Stimulated activated naive CD4-positive, alpha-beta T cell treated with Interleukin-2 at 50 U/mL for 16 hours (primary cell): Measurements from ENCODE around the gene PDE10A.
"Not testable (repeated sequence)": the region's sequence is repeated elsewhere in the genome, so short reads cannot be mapped to it uniquely, and the experiment has no call there.

Experiments
- DNase-seq: peaks from one replicate; lab custom pipeline; 2025; lab: John Stamatoyannopoulos, UW

PDE10A gene

DNA sequence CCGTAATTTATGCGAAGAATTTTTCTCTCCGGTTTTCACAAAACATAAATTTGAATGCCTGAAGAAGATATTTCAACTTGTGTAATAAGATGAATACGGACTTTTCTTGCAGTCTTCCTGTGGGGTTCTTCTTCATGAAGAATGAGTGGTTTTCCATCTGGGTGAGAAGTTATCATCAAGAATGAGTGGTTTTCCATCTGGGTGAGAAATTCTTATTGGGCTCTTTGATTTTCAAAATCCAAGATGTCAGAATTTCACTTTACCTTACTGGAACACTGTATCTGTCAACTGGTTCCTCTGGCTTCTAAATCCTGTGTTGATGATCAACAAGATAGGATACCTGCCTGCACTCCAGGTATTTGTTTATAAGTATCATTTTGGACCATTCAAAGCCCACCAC lies 193.6 kb downstream of the PDE10A start:
- DNase-seq, result no peak

DNA sequence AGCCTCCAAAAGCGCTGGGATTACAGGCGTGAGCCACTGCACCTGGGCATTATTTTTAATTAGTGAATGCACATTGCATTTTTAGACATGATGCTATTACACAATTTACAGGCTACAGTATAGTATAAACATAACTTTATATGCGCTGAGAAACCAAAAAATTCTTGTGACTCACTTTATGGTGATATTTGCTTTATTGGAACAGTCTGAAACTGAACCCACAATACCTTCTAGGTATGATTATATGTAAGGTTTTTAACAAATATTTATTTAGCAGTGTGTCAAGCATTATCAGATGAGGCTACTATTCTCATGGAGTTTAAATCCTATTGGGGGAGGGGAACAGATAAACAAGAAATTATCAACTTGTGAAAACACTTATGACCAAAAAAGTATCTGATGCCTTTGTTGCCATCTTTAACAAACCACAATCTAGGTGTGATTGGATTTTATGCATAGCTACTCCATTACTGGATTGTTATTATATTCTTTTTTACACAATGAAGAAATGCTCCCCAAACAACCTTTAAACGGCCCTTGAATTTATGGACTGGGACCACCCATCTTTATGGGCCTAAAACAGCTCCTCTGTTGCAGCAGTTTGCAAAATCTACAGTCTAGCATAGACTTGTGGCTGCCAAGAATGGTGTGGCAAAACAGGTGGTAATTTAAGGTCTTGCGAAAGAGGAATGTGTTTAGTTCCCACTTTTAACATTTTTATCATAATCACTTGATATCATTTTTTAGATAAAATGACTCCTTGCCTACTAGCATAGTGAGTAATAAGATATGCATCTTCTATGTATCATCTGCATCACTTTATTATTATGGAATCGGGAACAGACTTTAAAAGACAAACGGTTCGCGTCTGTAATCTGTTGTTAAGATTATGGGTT lies 194.5 kb downstream of the PDE10A start:
- no peak for DNase-seq

DNA sequence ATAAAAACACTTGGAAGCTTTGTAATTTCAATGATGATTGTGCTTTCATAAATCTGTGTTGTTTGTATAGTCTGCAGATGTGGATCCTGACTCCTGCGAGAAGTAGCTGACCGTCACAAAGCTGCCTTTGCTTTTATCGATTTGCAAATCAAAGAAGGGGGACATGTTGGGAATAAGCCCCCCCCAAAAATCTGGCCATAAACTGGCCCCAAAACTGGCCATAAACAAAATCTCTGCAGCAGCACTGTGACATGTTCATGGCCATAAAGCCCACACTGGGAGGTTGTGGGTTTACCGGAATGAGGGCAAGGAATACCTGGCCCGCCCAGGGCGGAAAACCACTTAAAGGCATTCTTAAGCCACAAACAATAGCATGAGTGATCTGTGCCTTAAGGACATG lies 199.5 kb downstream of the PDE10A start:
- not testable (repeated sequence) for DNase-seq

DNA sequence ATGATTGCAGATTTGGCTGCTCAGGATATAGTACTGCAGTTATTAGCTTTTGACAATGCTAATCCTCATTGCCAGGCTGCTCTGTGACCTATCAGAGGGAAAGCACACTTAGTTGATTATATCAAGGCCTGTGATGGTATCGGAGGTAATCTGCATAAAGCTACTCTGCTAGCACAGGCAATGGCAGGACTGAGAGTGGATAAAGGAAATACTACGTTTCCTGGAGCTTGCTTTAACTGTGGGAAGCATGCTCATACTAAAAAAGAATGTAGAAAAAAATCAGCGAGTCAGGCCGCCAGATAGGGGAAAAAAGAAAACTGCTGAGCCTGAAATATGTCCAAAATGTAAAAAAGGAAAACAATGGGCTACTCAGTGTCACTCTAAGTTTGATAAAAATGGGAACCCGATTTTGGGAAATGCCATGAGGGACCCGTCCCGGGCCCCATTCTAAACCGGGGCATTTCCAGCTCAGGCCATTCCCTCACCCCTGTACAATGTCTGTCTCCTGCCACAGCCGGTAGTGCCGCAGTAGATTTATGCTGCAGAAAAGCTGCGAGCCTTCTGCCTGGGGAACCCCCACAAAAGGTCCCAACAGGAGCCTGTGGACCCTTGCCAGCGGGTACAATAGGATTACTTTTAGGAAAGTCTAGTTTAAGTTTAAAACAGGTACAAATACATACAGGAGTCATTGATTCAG lies 203.3 kb downstream of the PDE10A start:
- not testable (repeated sequence) for DNase-seq

DNA sequence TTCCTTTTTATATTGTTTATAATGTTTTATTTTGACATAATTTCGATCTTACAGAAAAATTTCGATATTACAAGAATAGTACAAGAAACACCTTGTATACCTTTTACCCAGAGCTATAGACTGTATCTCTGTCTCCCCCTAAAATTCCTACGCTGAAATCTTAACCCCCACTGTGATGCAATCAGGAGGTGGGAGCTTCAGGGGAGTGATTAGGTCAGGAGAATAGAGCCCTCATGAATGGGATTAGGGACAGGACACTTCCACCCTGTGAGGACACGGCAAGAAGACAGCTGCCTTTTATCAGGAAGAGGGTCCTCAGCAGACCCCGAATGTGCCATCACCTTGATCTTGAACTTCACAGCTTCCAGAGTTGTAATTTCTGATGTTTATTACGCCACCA lies 204.9 kb downstream of the PDE10A start:
- no peak for DNase-seq

DNA sequence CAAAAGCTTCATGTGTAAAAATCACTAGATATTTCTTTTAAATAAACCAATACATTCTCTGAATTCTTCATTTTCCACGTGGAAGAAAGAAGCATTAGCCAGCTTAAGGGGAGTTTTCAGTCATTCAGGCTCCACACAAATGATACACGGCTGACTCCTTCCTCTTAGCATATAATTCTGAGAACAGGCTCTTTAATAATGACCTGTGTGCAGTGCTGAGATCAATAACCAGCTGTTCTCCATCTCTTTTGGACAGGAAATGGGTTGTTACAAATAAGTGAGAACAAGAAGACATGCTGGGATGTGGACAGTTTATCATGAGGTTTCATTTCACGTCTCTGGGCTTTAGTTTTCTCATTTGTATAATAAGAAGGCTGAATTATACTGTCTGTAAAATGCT lies 206.8 kb downstream of the PDE10A start:
- DNase-seq, result no peak

DNA sequence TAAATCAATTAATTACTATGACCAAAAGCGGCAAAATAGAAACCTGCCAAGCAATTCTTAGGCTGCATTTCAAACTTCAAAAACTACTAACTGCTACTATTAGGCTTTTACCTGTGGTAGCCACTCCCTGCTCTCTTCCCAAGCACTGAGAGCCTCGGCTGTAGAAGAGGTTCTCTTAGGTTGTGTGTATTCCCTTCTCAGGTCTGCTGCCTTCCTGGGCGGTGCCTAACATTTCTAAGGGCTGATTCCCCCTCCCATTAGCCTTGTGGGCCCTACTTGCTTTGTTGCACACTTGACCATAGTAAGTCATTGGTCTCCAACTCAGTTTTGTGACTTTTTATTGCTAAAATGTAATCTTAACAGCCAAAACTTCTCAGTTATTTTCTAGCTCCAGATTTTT lies 207.6 kb downstream of the PDE10A start:
- DNase-seq, result no peak

DNA sequence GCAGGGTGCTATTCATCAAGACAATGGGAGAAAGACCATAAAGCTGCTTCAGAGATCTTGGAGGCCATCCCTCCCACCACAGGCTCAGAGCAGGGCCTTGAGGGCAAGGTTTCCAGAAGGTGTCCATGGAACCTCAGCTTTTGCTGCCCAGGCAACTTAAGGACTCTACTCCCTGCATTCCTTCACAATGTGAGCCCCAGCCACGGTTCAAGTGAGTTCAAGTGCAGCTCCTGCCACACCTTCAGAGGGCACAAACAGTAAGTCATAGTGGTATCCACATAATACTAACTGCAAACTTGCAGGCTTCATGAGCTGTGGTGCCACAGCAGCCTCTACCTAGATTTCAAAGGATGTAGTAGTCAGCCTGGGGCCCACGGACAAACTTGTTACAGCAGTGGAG lies 209.6 kb downstream of the PDE10A start:
- DNase-seq, result no peak

DNA sequence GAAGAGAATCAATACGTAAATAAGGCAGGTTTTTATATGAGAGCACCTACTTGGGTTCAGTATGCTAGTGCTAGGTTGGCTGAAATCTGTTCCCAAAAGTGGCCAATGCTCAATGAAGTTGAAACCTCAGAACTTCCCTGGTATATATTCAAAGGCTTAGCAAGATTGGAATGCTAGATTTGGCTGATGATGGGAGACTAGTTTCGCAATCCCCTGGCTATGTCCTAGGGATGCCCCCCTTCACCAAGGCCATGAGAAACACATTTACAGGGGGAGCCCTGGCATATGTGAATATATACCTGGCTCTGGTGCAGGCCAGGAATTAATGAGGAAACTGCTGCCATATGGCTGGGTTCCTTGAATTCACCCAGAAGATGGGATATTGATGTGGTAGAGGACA lies 211.2 kb downstream of the PDE10A start:
- DNase-seq, result no peak

DNA sequence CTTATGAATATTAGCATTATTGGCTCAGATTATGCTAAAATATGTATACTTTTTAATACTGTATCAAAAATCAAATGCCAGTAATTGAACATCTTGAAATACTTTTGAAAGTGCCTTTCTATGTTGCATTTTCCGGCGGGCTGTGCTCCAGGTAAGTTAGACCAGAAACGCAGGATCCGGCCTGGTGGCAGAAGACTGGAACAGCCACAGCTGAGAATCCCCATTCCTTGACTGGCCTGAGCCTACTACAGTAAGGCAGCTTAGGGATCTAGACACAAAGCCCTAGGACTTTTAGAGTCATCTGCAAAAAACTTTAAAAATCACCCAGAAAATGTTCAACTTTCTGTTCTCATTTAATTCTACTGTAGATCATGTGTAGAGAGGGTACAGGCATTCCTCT lies 214.8 kb downstream of the PDE10A start:
- no peak for DNase-seq

DNA sequence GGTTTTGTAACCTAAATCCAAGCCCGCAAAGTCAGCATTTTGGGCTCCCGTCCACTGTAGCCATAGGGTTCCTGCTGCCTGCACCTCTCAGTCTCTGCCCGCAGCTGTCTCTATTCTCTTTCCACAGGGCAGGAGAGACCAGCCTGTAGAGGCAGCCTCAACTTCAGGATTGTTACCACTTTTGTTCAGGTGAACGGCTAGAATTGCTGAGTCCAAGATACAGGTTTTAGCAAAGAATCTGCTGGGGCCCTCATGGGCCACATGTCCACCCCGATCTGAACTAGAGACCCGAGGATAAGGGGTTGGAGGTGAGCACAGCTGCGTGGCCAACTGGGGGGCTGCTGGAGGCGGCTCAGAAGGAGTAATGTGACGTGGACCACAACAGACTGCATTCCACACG lies 215.9 kb downstream of the PDE10A start:
- no peak for DNase-seq

DNA sequence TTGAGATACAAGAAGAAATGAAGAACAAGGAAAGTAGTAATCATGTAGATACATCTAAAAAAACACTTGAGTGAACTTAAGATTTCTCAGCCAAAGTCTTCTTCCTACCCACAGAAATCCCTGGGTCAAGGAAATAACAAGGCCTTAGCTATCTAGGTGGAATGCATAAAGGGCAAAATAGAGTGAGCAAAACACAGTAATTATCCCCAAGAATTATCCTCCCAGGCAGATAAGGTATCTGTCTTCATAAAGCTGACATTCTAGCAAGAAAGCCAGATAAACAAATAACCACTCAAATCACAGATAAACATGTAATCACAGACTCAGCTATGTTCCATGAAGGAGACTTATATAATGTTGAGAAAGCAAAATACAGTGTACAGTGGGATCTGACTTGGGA lies 216.7 kb downstream of the PDE10A start:
- no peak for DNase-seq

DNA sequence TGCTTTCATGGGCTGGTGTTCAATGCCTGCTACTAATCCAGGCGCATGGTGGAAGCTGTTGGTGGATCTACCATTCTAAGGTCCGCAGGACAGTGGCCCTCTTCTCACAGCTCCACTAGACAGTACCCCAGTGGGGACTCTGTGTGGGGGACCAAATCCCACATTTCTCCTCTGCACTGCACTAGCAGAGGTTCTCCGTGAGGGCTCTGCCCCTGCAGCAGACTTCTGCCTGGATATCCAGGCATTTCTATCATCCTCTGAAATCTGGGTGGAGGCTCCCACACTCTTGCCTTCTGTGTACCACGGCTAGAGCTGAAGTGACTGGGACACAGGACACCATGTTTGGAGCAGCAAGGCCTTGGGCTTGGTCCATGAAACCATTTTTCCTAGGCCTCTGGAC lies 219.6 kb downstream of the PDE10A start:
- no peak for DNase-seq

DNA sequence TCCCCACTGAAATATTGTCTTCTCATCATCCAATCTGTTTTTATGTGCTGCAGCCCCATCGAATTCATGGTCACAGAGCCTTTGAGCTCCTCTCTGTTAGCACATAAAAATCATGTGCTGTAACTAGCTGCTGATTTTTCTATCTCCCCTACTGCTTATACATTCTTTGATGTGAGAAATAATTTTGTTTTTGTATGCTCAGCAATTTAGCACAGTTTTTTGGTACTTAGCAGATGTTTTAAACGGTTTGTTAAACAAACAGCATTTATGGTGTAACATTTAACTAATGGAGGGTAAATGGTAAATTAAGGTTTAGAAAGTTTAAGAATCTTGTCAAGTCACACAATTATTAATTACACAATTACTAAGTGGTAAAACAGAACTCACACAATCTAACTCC lies 221.9 kb downstream of the PDE10A start:
- no peak for DNase-seq

DNA sequence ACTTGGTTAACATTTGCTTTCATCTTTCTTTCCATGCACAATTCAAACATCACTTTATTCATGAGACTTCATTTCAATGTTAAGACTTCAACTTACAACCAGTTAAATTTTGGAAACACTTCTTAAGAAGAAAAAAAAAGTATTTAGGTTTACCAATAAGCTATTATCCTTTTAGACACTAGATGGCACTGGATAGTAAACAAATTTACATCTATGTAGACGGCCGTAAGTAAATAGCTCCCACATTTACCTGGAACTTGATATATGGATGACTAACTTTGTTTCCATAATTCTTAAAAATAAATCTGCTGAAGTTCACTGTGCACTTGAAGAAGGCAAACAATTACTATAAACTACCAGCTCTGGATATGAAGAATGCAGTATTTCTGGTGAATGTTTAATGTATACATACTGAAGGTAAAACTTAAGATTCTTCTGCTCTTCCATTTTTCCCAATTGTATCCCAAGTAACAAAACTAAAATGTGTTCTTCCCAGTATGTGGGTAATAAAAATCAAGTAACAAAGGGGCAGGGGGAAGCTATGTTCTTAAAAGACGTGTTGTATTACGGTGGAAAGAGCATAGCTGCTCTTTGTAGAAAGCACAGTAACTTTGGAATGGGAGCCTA lies 223.0 kb downstream of the PDE10A start:
- no peak for DNase-seq

DNA sequence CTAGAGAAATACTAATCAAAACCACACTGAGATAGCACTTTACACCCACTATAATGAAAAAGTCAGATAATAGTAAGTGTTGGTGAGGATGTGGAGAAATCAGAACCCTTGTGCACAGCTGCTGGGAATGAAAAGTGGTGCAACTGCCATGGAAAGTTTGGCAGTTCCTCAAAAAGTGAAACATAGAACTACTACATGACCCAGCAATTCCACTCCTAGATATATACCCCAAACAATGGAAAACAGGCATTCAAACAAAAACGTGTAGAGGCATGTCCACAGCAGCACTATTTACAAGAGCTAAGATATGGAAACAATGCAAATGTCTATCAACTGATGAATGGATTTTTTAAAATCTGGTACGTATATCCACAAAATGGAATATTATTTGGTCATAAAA lies 236.1 kb downstream of the PDE10A start:
- no peak for DNase-seq

DNA sequence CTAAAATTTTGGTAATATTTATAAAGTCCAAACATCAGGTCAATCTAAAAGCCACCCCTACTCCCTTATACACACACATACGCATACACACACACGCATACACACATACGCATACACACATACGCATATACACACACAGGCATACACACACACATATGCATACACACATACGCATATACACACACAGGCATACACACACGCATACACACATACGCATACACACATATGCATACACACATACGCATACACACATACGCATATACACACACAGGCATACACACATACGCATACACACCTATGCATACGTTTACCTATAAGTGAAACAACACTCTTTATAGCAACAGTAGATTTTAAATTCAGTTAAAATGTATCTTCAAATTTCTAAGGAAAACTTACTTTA lies 240.8 kb downstream of the PDE10A start:
- no peak for DNase-seq

DNA sequence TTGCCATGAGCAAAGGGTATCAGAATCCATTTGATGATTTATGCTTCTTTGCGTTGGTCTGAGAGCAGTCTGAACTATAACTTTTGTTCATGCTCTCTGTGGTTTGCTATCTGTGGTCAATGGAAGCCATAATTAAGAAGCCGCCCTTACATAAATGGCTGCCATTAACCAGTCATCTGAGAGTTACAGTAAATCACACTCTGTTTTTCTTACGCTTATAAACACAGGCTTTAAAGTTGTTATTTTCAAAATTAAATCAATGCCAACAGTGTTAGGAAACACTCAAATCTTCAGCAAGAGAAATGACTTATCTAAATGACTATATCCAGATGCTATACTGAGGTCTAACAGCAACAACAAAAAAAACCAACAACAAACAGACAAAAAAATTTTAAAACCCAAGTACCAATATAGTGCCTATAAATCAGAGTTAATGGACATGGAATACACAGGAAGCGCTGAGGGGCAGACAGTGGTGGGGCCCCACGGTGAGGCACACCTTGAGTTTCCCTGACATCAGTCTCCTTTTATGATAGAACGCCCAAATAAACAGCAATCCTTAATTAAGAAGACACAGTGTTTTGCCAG lies 245.7 kb downstream of the PDE10A start:
- no peak for DNase-seq

DNA sequence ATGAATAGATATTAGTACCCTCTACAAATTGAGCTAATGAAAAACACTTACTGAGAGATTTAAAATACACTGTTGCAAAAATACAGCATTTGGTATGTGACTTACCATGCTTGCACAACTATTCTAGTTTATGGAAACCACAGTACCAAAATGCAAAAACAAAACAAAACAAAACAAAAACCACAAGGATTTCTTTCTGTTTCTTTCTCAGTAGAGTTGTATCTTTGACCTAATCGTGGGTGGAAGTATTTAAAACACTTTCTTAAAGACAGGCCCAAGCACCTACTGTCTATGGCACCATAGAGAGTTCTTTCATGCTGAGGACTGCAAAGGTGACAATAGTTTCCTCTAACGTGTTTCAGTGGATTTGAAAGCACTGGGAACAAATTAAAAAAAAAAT lies 258.3 kb downstream of the PDE10A start:
- DNase-seq, result no peak

DNA sequence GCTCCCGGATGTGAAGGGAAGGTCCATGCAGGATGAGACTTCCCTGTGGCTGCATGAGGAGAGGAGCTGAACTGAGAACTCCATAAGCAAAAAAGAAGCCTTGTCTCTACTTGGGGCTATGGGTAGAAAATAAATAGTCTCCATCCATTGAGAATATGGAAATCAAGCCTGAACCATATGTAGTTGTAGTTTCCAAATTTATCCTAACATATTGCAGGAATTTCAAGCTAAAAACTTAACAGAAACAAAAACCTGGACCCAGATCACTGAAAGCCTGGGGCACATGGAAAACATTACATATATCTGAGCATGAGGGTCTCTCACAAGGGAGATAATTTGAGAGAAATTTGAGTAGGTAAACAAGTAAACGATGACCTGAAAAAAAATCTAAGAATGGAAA lies 258.7 kb downstream of the PDE10A start:
- DNase-seq, result no peak

DNA sequence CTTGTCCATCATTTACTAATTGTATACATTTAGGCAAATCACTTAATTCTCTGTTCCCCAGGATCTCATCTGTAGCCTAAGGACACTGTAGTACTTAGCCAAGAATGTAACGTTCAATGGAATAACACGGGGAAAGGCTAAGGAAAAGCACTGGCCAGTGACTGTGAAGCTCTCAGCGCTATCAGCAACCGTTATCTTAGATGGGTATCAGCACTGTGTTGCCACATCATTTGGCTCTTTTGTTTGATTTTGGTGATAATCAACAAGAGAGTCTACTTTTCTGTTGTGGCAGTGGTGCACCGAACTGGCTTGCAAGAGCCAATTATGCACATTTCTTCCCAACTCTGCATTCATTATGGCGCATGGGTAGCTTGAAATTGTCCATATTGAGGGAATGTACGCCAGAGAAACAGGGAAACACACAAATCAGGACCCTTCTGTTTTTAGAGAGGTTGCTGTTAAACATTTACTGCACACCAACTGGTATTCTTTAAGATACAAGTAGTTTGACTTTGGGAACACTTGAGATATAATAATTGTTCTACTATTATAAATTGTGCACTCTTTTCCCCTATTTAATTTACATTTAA lies 259.9 kb downstream of the PDE10A start:
- DNase-seq, result no peak

DNA sequence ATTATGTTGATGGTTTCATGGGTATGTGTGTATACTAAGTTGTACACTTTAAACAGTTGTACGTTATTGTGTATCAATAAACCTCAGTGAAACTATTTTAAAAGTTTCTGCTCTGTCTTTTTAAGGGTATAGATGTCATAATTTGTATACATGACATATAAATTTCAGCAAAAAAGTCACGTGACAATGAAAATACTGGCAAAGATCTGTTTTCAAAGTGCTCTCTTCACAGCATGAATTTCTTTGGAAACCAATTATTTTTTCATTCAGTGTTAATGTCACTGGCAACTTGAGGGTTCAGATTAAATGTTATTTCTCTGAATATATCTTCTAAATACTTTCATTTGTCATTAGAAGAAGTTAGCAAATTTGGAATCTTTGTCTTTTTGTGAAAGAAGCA lies 261.9 kb downstream of the PDE10A start:
- no peak for DNase-seq
